GM19468 (cell line): ENCODE data around the gene AQP3.
"Not testable (repeated sequence)": the region's sequence is repeated elsewhere in the genome, so short reads cannot be mapped to it uniquely, and the experiment has no call there.

Source experiments
- ATAC-seq: cut with Tn5 transposase; IDR thresholded peaks from one replicate; pipeline ENCODE4 v1.9.1; 2021; ENCODE audit warnings: mild to moderate bottlenecking, moderate library complexity, moderate number of reproducible peaks; ENCODE audit not compliant: unreplicated experiment; ENCODE audit errors: extremely low read depth

AQP3 gene

DNA sequence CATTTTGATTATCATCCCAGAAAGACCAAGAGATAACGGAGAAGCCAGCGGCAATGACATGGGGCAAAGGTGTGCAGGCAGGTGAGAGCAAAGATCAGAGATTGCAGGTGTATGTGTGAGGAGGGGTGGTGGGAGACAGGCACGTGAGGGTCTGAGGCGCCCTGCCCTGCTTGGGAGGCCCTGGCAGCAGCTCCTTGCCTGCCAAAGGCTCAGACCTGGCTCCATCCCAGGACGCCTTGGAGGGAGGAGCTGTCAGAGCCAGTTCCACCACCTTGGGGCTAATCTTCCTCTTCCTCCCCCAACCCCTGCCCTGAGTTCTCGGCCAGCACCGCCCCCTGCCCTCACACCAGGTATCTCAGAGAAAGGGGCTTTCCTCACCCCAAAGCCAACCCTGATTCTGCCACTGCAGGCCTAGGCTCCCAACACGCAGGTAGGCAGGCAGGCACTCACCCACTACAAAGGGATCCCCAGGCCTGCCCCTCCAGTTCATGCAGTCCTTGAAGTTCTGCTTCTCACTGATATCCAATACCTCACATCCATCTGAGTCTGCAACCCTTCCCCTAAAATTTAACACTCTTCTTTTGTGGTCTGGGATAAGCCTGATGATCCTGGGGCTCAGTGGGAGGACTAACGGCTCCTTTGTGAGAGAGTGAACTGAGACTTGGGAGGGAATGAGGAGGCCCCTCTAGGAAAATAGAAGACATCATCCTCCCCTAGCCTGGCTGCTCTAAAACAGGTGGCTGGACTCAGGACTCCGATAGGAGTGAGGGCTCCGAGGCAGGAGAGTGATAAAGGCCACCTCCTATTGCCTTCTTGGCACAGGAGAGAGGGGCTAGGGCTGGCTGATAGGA lies 1.8 kb downstream of the AQP3 start:
- no peak for ATAC-seq

DNA sequence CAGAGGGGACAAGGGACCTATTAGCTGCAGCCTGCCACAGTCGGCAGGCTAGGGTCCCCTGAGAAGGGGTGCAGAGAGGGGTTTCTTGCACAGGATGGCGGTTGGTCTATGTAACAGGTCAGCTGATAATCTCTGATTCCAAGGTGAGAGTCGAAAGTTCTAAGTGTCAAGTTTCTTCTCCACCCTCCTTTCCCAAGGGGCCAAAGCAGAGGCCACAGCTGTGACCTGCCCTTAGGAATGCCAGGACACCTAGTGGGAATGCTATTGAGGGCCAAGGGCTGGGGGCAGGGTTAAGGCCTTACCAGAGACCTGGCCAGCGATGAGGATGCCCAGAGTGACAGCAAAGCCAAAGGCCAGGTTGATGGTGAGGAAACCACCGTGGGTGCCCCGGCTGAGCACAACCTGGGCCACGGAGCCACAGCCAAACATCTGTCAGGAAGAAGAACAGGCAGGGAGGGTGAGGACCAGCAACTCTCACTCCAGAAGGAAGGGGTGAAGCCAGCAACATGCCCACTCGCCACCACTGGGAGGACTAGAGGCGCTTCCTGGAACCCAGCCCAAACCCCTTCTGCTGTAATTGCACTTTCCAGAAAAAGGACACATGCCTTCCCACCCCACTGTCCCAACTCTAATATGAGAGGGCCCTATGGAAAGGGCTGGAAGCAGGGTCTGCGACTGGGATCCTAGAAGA lies 3.8 kb downstream of the AQP3 start:
- ATAC-seq: no peak

DNA sequence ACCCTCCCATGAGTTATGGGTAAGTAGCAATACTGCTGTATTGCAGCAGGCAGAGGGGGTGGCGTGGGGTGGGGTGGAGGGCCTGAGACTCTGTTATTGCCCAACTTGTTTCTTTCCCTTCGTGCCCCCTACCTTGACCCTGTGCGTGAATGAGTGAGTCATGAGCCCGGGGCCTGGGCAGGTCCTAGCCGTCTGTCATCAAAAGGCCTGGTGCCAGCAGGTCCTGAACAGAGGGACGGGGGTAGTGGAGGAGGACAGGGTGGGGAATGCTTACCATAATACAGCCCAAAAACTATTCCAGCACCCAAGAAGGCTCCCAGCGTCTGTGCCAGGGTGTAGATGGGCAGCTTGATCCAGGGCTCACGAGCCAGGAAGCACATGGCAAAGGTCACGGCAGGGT lies 4.3 kb downstream of the AQP3 start:
- ATAC-seq: no peak

DNA sequence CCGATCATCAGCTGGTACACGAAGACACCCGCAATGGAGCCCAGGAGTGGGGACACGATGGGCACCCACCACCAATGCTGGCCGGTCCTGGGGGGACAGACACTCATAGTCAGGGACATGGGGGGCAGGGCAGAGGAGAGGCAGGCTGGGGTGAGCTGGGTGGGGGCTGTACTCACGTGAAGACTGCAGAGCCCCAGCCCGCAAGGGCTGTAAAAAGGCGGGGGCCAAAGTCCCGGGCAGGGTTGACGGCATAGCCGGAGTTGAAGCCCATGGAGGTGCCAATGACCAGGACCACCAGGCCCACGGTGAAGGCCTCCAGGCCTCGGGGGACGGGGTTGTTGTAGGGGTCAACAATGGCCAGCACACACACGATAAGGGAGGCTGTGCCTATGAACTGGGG lies 5.3 kb downstream of the AQP3 start:
- no peak for ATAC-seq

DNA sequence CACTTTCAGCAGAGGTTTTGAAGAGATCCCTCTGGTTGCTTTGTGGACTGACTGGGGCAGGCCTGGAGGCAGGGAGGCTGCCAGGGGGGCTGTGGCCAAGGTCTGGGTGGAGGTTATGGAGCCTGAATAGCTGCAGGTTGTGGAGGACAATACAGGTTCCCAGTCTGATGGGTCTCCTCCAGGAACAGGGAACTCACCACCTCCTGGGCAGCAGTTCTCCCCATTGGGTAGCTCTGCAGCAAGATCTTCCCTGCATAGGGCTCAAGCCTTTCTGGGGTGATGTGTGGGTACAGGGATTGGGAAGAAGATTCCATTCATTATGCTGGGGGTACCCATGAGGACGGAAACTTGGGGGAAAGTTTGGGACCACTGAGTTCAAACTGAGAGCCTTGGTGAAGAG lies 6.8 kb downstream of the AQP3 start:
- no peak for ATAC-seq

DNA sequence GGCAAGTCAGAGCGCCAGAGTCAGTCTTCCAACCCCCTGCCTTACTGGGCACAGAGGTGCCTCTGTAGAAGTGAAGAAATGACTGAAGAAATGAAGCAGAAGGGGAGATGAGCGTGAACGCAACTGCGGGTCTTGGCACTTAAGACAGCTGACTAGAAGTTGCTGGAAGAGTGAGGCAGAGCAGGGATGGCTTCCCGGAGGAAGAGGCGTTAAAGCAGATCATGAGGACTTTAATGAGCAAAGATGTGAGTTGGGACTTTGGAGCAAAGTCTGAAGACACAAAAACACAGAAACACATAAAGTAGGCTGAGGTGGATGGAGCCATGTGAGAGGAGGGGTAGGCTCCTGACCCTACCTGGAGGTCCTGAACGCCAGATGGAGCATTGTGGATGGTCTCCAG lies 7.2 kb downstream of the AQP3 start:
- ATAC-seq: no peak

DNA sequence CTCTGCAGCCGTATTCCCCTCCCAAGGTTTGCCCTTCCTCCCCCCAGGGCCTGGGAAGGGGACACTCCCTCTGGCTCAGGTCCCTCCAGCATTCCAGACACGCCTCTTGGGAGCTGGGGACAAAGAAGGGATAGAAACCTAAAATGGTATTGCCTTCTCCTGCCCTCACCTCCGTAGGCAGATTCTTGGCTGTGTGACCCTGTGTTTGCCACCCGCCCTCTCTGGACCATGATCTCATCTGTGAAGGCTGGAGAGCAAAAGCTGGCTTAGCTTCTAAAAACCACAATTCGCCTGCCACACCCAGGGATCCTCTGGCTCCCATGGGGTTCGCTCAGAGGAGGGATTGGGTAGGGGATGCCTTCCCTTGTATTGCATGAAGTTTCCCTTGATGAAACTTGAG lies 7.7 kb downstream of the AQP3 start:
- no peak for ATAC-seq

DNA sequence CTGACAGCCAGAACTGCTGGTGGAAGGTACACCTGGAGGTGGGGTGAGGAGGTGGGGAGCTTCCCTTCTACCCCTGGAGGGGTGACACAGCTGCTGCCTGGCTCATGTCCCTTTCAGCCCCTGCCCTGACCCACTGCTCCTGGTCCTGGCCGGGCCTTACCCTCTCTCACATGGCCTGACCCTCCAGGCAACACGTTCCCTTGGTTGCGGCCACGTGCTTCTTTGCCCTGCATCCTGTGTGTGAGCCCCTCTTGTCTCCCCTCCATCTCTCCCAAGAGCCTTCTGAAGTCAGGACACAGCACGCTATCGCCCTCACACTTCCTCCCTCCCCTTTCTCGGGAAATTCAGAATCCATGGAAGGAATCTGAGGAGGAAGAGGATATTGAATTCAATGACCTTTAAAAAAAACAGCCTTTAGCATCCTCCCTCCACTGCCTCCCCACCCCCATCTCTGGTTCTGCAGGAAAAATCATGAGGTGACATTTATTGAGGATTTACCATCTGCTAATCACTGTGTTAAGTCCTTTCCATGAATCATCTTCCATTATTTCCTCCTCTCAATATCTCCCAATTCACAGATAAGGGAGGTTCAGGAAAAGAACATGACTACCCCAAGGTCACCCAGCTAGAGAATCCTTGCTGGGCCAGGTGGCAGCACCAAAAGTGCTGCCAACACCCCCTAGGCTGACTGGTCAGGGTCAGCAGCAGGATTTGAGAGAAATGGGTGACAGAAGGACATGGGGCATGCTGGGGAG lies 8.3 kb downstream of the AQP3 start:
- ATAC-seq: no peak

DNA sequence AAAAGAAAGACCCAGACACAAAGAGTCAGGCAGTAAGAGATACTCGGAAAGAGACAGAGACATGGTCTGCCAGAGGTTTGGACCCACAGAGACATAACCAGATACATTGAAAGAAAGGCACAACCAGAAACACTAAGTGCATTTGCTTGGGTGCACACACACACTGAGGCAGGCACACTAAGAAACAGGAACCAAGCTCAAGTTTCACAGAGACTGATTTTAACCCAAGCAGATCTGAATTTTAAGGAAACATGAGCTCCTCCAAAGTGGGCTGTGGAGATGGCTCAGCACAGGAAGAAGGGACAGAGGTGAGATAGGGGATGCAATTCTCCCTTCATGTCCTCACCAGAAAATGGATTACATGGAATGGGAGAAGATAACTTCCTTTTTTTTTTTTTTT lies 9.5 kb downstream of the AQP3 start:
- ATAC-seq: no peak

DNA sequence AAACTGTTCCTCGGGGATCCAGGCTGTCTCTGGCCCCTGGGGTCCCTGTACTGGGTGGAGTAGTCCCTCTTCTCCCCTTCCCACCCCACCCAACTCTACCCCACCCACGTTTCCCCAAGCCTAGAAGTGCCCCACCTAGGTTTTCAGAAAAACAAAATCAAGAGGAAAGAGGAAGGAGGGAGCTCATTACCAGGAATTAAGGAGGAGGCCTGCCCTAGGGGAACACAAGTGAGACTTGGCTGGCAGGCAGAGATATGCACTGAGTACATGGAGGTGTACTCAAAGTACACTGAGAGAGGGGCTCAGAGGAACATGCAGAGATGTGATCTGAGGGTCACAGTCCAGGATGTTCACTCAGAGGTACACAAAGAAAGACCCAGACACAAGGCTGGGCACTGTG lies 10.2 kb downstream of the AQP3 start:
- ATAC-seq: no peak

DNA sequence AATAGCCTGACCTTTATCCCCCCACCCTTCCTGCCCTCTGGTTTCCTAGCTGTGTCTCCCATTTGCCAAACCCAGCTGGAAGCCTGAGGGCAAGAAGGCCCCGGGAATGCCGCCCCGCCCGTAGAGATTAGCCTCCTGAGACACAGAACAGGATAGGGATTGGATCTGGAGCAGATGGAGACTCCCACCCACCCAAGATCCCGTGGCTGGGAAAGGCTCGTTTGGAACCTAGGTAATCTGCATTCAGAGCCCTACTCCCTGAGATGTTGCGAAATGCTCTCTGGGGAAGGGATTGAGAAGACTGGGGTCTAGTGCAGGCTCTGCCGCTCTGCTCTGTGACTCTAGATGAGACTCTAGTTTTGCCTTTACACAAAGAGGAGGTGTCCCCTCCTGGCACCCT lies 10.9 kb downstream of the AQP3 start:
- no peak for ATAC-seq

DNA sequence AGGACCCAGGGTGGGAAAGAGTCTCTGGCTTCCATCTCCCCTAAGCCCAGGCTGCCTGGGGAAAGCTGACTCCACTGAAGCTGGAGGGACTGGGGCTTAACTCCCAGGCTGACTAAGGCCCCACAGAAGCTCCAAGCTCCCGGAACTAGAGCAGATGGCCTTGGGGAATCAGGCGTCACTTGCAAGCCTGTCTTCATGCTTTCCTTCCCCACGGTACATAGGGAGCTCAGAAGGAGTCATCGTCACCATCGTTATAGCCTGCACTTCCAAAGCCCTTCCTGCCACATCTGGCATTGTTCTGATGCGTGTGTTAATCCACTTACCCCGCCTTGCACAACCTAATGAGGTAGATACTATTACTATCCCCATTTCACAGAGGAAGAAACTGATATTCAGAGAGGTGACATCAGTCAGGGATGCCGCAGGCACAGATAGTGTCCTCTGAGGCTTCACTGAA lies 11.5 kb downstream of the AQP3 start:
- no peak for ATAC-seq

DNA sequence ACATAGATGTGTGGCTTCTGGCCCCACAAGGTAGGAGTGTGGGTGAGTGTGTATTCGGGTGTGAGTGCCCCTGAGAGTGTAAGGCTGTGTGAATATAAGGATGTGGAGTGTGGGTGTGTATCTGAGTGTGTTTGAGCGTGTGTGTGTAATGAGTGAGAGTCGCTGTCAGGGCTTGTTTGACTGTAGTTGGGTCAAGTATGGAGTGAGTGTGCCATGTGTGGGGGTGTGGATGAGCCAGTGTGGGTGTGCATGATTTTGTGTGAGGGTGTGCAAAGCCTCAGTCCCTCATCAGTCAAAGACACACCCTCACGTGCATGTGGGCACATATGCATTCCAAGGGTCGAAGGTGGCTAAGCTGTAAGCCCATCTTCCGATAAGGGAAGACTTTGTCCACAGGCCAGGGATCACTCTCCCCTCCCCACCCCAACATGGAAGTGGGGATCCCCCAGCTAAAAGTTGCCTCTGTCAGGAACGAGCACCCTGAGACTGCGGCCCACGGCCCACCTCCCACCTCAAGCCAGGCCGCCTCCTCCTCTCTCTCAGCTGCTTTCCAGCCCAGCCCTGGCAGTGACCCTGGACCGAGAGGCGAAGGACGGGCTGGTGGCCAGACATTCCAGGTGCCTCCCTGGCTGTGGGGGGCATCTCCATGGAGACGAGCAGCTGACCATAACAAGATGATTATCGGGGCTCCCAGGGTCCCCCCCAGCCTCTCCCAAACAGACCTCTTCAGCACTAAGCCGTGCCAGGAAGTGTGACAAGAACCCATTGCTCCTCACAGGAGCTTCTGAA lies 12.9 kb downstream of the AQP3 start:
- no peak for ATAC-seq

DNA sequence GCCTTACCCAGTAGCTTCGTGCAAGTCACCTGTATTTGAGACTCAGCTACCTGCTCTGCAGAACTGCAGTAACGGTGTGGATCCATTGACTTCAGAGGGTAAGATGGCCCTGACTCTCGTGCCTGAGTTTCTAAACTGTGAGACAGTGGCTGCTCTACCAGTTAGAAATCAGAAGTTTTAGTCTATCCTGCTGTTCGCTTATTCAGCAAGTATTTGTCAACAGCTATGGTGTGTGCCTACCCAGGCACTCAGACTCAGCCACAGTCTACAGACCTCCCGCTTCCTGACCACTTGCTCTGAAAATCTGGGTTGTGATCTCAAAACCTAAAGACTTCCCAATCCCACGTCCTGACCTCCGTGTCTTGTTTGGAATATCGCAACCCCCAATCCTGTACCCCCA lies 13.5 kb downstream of the AQP3 start:
- no peak for ATAC-seq

DNA sequence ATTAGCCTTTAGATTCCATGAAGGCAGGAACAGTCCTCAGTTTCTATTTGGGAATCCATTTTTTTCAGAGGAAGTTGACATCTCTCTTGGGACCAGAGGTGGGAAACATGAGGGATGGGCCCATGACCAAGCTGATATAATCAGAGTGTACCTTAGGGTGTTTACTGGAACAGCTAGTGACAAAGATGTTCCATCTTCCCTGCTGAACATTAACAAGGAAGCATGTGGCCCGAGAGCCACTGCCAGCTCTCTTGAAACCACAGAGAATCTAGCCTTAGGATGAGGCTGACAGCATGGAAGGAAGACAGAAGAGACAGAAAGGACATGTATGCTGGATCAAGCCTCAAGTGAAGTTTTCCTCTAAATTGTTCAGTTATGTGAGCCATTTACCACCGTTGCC lies 16.0 kb downstream of the AQP3 start:
- no peak for ATAC-seq

DNA sequence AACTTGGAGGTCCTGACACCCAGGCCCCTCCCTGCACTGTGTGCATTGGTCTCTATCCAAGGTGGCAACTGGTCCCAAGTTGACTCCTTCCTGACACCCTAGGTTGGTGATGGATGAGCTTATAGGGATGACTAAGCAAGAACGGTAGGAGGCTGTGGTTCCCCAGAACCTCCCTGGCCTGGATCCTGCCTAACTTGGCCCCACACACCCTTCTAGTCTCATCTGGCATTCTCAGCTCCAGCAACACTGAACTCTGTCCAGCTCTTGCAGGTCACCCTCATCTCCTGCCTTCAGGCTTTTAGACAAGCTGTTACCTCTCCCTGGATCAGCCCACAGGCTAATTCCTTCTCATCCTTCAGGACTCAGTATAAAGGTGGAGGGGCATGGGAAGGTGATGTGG lies 16.5 kb downstream of the AQP3 start:
- ATAC-seq: no peak

DNA sequence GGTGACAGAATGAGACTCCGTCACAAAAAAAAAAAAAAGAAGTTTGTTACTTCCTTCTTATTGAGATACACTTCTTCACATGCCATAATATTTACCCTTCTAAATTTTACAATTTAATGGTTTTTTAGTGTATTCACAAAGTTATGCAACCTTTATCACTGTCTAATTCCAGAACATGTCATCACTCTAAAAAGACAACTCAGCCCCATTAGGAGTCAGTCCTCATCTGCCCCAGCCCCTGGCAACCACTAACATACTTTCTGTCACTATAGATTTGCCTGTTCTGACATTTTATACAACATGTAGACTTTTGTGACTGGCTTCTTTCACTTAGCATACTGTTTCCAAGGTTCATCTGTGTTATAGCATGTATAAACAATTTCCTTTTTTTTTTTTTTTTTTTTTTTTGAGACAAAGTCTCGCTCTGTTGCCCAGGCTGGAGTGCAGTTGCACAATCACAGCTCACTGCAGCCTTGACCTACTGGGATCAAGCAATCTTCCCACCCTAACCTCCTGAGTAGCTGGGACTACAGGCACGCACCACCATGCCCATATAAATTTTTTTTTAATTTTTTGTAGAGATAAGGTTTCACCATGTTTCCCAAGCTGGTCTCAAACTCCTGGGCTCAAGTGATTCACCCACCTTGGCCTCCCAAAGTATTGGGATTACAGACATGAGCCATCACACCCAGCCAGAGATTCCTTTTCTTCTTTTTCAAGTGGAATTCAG lies 18.0 kb downstream of the AQP3 start:
- ATAC-seq: no peak

DNA sequence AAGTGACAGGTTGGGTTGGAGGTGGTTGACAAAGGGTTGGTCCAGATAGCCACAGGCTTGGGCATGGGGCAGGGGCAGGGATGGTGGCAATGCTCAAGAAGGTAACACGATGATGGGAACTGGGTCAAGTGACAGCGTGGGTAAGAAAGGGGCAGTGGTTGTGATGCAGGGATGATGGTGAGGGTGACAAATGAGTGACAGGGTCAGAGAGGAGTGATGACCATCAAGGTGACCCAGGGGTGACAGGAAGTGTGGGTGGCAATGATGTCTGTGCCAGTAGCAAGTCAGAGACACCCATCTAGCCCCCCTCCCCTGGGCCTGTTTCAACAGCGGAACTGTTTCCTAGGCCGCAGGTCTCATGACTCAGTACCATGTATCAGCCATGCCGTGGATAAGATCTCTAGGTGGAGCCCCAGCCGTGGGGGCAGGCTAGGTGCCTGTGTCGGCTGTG lies 20.5 kb downstream of the AQP3 start:
- no peak for ATAC-seq

DNA sequence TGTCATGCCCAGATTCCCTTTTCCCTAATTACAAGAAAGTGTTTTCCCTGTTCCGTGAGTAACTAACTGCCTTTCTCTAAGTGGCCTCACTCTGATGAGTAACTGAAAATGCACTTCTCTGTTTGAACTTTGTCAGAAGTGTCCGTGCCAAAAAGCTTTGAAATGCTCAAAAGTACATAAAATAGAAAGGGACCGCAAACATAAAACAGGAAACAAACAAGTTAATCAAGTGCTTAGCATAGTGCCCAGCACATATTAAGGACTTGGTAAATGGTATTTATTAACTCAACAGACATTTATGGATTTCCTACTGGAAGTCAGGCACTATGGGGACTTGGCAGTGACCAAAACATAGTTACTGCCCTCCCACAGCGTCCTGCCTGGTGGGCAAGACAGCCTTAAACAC lies 22.3 kb downstream of the AQP3 start:
- no peak for ATAC-seq

DNA sequence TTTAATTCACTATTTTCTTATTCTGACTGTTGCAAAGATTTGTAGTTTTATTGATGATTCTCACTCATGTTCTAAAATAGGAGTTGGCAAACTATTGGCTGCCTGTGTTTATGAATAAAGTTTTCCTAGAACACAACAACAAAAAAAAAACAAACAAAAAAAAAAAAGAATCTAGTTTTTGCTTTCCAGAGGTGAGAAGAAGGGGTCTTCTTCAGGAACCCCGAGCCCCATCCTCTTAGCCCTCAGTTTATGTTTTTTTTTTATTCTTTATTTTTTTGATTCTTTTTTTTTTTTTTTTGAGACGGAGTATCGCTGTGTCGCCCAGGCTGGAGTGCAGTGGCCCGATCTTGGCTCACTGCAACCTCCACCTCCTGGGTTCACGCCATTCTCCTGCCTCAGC lies 22.9 kb downstream of the AQP3 start:
- not testable (repeated sequence) for ATAC-seq
